Adrenal gland (tissue), 12 donors: ENCODE data around the gene MMP24OS. TPM values are rescaled to one million over a fixed set of nuclear protein-coding genes. Genes with fewer than 3 reads are reported as not detected.

Experiments
- DNase-seq, 7 donors: peaks; one replicate each; pipeline ENCODE4 v3.0.0-alpha.2; 2019 to 2020
- H3K27ac ChIP-seq, 5 donors: fragments of 200-600 bp; sonication (generic) in 4 of 5; 1 replicate in 3 of 5; 2 replicates in 2 of 5; pipeline versions ENCODE4 v1.5.1 to v1.8.0; 2016 to 2020; ENCODE audit warnings: mild to moderate bottlenecking in 1 of 5
- H3K27me3 ChIP-seq: fragments of 200-600 bp; 2 replicates; pipeline ENCODE4 v1.8.0; 2021
- H3K36me3 ChIP-seq, 2 donors: fragments of 200-600 bp; replicated peaks in 1 of 2; 1 replicate in 1 of 2; 2 replicates in 1 of 2; pipeline versions ENCODE4 v1.5.1 to v1.8.0; 2018 to 2022
- H3K4me1 ChIP-seq, 2 donors: fragments of 200-600 bp; replicated peaks in 1 of 2; 1 replicate in 1 of 2; 2 replicates in 1 of 2; pipeline versions ENCODE4 v1.5.1 to v1.8.0; 2018 to 2021
- H3K4me3 ChIP-seq, 4 donors: fragments of 200-600 bp; sonication (generic) in 3 of 4; one replicate each; pipeline ENCODE4 v1.5.1; 2016 to 2018
- H3K9me3 ChIP-seq, 3 donors: fragments of 200-600 bp; sonication (generic) in 1 of 3; replicated peaks in 1 of 3; 1 replicate in 2 of 3; 2 replicates in 1 of 3; pipeline versions ENCODE4 v1.5.1 to v1.8.0; 2016 to 2021
- CTCF ChIP-seq, 6 experiments: fragments of 450-650 bp in 4 of 6; fragments of 200-600 bp in 2 of 6; sonication (generic) in 1 of 6; IDR thresholded peaks; 1 replicate in 5 of 6; 2 replicates in 1 of 6; pipeline versions ENCODE4 v1.5.1 to v1.8.0; 2016 to 2021; ENCODE audit warnings: antibody characterized with exemption in 6 of 6, mild to moderate bottlenecking in 2 of 6, moderate library complexity in 1 of 6
- POLR2A ChIP-seq, 2 donors: fragments of 450-650 bp; IDR thresholded peaks; one replicate each; pipeline ENCODE4 v1.6.1; 2017; ENCODE audit warnings: antibody characterized with exemption in 2 of 2, mild to moderate bottlenecking in 2 of 2, moderate library complexity in 1 of 2
- WGBS, 4 donors: extraction: QIAGEN DNeasy Blood & Tissue Kit in 2 of 4; methylation state at CpG; one replicate each; pipeline versions ENCODE4 v1.1.5 to v1.1.7; 2013 to 2017; 5-methylcytosine and 5-hydroxymethylcytosine counted together
- intact Hi-C, 2 donors: fragments of 100-400 bp; cut with DNase I; formaldehyde crosslinking; loops; one replicate each; pipeline versions ENCODE4 v1.14.1 to v1.15.0; 2022 to 2023
- polyA plus RNA-seq, 3 donors: library from polyadenylated mRNA; stranded (reverse); fragments of 200-250 nt in 2 of 3; fragments of 350-450 nt in 1 of 3; fragmentation: Illumina TruSeq in 1 of 3; extraction: RNeasy Lipid Tissue Mini Kit (QIAGEN cat#74804) in 1 of 3; gene quantifications; one replicate each; pipeline ENCODE4 v1.2.3, GENCODE V29; 2013 to 2014
- total RNA-seq, 9 donors: library from RNA; depleted of rRNA in 4 of 9; stranded (reverse); fragments of >200 nt in 4 of 9; fragments of 120-200 nt in 1 of 9; fragmentation: NEBNext Ultra II Directional in 1 of 9; extraction: Animal tissue kit (Norgen Biotek cat#: 25700) in 1 of 9; gene quantifications; one replicate each; pipeline versions ENCODE4 v1.1.0 to v1.2.4, GENCODE V29; 2013 to 2023
- donor health status: healthy with polysubstance abuse.
- donor health status: Bipolar disorder and iron deficiency.
- donor health status: DM: yes; HTN: yes; CAD: no.
- donor health status: DM: no; HTN: no; CAD: no.
- donor health status: DM: no; HTN: no; CAD: no.
- donor health status: DM: yes; HTN: yes; CAD: no.

Gene MMP24OS
- total and polyA plus RNA-seq, 12 donors, result 24.8 to 150 (median 84.4) TPM

GRCh38 chr20:35238735-35239134 is 39.2 kb downstream of the MMP24OS start:
- Histone ChIP-seq H3K36me3 (no peaks in the 10 kb centered on the region), H3K9me3 (no peaks in the 10 kb centered on the region), H3K27me3 (no peaks in the 10 kb centered on the region), H3K4me3 (no peak overlapping the region), H3K4me1 (no peaks in the 10 kb centered on the region), H3K27ac (no peak overlapping the region)
- intact Hi-C loops, result no loop called here
- DNase-seq, result no peak
- no peak for TF ChIP-seq CTCF (IDR thresholded peaks at IDR 0.05)
- WGBS, 4 donors, result 83 to 88% (median 85%) methylated on average over 5 of the region's 5 CpGs

GRCh38 chr20:35238170-35238569 is 39.8 kb downstream of the MMP24OS start:
- 80 to 87% (median 84%) methylated on average over 4 of the region's 4 CpGs for WGBS, 4 donors
- H3K27me3 ChIP-seq, result no peaks in the 10 kb centered on the region
- DNase-seq, result no peak

GRCh38 chr20:35237486-35237885 is 40.4 kb downstream of the MMP24OS start:
- Histone ChIP-seq H3K4me1 (no peaks in the 10 kb centered on the region), H3K27me3 (no peaks in the 10 kb centered on the region)

More at GRCh38 chr20:35238170-35238569, 39.8 kb downstream of the MMP24OS start:
- intact Hi-C loops, result no loop called here
- H3K4me1 ChIP-seq, result no peaks in the 10 kb centered on the region
- no peaks in the 10 kb centered on the region for H3K9me3 ChIP-seq
- no peak for TF ChIP-seq POLR2A (IDR thresholded peaks at IDR 0.05)
- TF ChIP-seq CTCF (IDR thresholded peaks at IDR 0.05), result no peak
- no peak overlapping the region for H3K4me3 ChIP-seq
- H3K36me3 ChIP-seq, result no peaks in the 10 kb centered on the region
- H3K27ac ChIP-seq, result no peak overlapping the region

GRCh38 chr20:35235881-35236280 is 42.0 kb downstream of the MMP24OS start:
- no peak for TF ChIP-seq CTCF (IDR thresholded peaks at IDR 0.05)
- TF ChIP-seq POLR2A (IDR thresholded peaks at IDR 0.05), result no peak
- Histone ChIP-seq H3K4me1 (no peaks in the 10 kb centered on the region), H3K9me3 (no peaks in the 10 kb centered on the region), H3K4me3 (no peak overlapping the region), H3K36me3 (no peaks in the 10 kb centered on the region), H3K27ac (no peak overlapping the region), H3K27me3 (no peaks in the 10 kb centered on the region)
- intact Hi-C loops, result no loop called here
- no peak for DNase-seq
- WGBS, 4 donors, result 88 to 100% (median 95%) methylated on average over 4 to 6 of the region's 6 CpGs

More at GRCh38 chr20:35237486-35237885, 40.4 kb downstream of the MMP24OS start:
- H3K27ac ChIP-seq, result no peak overlapping the region
- no peak overlapping the region for H3K4me3 ChIP-seq
- no peaks in the 10 kb centered on the region for H3K36me3 ChIP-seq
- H3K9me3 ChIP-seq, result no peaks in the 10 kb centered on the region
- TF ChIP-seq CTCF (IDR thresholded peaks at IDR 0.05), result no peak
- TF ChIP-seq POLR2A (IDR thresholded peaks at IDR 0.05), result no peak
- no peak for DNase-seq
- intact Hi-C loops, result no loop called here
